Measurements from ENCODE around the gene TRAF3IP3.

DNA sequence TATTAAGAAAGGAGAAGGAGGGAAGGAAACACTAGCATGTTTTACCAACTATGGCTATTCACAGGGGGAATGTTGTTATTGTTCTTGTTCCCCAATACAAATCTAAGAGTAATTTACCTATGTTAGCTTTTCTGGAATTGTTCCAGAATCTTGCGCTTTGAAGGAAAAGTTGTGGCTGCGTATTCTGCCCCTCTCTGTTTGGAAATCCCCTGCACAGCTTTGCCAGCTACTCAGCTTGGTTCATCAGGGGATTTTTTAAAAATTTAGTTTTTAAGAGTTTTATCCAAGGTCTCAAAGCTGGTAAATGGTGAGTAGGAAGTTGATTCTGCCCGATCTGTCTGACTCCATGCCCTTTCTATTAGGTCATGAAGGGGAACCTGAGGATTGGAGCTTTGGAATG is 59.6 kb downstream of the TRAF3IP3 start:
- TF ChIP-seq ELF1 (IDR thresholded peaks at IDR 0.05; ENCODE audit: borderline replicate concordance, low read depth), result no peak
- TF ChIP-seq POLR2AphosphoS5 (IDR thresholded peaks at IDR 0.05; ENCODE audit: low read depth, low read length), result no peak
